Choroid plexus epithelial cell (primary cell): ENCODE measurements around the gene TREM1.
"Not testable (repeated sequence)": the region's sequence is repeated elsewhere in the genome, so short reads cannot be mapped to it uniquely, and the experiment has no call there.

Experiments used
- DNase-seq: peaks from one replicate; pipeline ENCODE4 v3.0.0-alpha.2; 2010; ENCODE audit warnings: low read depth
- H3K4me3 ChIP-seq: 2 replicates; pipeline ENCODE4 v1.5.1; 2011; ENCODE audit warnings: low read depth, mild to moderate bottlenecking, control low read depth, low read length, moderate library complexity
- TF ChIP-seq, protein P1 (sequence below): conservative IDR thresholded peaks from 2 replicates; pipeline ENCODE4 v1.5.1; 2011; ENCODE audit warnings: low read depth, mild to moderate bottlenecking, control low read depth, inconsistent platforms, low read length, moderate library complexity

TREM1 gene

DNA sequence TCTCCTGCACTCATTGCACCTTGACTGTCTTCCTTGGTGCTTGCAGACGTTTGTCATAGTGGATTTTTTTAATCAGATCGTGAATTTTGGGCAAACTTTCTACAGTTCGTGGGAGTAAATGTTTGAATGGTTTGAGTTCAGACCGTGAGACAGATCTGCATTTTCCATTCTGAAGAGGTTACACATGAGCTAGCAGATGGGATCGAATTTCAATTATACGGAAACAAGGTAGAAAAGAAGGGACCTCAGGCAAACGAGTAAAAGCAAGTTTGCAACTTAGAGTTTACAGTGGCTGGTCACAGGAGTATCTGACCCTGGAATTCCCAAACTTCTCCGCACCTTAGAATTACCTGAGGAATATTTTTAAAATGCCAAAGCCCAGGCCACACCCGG is 31.8 kb upstream of the TREM1 start:
- DNase-seq, result no peak
- no peak overlapping the region for H3K4me3 ChIP-seq
- TF ChIP-seq, protein P1, sequence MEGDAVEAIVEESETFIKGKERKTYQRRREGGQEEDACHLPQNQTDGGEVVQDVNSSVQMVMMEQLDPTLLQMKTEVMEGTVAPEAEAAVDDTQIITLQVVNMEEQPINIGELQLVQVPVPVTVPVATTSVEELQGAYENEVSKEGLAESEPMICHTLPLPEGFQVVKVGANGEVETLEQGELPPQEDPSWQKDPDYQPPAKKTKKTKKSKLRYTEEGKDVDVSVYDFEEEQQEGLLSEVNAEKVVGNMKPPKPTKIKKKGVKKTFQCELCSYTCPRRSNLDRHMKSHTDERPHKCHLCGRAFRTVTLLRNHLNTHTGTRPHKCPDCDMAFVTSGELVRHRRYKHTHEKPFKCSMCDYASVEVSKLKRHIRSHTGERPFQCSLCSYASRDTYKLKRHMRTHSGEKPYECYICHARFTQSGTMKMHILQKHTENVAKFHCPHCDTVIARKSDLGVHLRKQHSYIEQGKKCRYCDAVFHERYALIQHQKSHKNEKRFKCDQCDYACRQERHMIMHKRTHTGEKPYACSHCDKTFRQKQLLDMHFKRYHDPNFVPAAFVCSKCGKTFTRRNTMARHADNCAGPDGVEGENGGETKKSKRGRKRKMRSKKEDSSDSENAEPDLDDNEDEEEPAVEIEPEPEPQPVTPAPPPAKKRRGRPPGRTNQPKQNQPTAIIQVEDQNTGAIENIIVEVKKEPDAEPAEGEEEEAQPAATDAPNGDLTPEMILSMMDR, result no peak

DNA sequence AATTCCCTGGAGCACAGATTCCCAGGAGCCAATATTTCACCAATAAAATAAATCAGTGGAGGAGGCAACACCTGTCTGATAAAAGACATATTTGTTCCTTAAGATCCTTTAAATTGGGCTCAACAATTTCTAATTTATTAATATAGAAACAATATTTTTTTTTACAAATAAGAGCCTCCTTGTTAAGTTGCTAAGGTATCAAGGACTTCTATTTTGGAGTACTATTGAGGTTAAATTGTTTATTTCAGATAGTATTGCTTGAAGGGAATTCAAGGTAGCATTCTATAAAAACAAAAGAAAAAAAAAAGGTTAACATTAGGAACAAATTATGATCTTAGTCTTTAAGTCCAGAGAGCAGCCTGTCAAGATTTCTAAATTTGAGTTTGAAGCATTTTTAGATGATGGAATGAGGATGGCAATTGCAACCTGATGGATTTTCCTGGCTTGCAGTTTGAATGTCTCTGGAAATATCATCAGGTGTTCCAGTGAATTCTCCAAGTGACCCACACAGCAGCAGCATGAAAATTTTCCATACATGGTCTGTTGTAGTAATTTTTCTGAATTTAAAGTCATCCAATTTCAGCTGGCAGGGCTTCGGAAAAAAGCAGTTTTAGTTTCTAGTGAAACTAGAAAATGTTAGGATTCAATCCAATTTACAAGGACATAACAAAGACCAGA is 29.6 kb upstream of the TREM1 start:
- TF ChIP-seq, protein P1, result no peak
- no peak overlapping the region for H3K4me3 ChIP-seq
- DNase-seq, result no peak

DNA sequence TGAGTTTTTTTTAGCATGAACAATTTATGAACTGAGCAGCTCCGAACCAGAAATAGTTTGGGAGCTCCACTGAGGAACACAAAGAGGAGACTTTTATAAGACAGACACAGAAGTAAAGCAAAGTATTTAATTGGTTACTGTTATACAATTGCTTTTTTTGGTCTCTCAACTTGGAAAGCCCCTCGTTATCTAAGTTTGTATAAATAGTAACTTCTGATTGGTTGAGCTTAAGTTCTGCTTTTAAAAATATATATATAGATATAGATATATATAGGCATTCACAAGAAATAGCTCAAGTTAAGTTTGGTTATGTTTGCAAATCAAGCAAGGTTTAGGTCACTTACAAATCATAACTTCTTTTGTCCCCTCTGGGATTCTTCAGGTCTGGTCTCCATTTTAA is 28.7 kb upstream of the TREM1 start:
- TF ChIP-seq, protein P1, result no peak
- H3K4me3 ChIP-seq, result no peak overlapping the region
- no peak for DNase-seq

DNA sequence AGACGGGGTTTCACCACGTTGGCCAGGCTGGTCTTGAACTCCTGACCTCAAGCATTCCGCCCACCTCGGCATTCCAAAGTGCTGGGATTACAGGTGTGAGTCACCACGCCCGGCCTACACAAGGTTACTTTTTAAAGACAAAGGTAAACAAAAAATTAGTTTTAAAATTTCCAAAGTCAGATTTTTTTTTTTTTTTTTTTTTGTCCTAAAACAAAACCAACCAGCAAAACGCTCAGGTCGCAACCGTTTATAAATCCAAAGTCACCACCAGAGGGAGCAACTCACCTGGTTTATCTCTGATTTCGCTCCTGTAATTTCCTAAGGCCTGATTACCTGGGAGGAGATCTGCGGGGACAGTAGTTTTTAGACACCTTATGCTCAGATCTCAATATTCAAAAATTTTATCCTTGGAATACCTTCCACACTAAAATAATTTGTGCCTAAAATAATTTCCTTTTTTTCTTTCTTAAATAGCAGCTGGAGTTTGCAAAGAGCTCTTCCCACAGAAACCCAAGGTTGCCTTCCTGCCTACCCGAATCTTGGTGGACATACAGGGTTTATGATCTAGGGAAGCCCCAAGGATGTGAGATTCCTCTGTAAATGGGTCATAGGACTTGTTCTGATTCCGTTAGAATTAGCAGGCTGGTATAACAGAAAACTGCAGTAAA is 19.8 kb upstream of the TREM1 start:
- peak; percentile 74 for DNase-seq
- no peak overlapping the region for H3K4me3 ChIP-seq
- TF ChIP-seq, protein P1, result peak; percentile 68

DNA sequence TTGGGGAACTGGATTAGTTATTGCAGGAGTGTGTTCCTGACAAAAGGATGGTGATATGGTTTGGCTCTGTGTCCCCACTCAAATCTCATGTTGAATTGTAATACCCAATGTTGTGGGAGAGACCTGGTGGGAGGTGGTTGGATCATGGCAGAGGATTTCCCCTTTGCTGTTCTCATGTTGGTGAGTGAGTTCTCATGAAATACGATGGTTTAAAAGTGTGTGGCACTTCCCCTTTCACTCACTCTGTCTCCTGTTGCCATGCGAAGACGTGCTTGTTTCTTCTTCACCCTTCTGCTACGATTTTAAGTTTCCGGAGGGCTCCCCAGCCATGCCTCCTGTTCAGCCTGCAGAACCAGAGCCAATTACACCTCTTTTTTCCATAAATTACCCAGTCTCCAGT is 16.2 kb upstream of the TREM1 start:
- H3K4me3 ChIP-seq, result no peak overlapping the region
- TF ChIP-seq, protein P1, result no peak
- no peak for DNase-seq

DNA sequence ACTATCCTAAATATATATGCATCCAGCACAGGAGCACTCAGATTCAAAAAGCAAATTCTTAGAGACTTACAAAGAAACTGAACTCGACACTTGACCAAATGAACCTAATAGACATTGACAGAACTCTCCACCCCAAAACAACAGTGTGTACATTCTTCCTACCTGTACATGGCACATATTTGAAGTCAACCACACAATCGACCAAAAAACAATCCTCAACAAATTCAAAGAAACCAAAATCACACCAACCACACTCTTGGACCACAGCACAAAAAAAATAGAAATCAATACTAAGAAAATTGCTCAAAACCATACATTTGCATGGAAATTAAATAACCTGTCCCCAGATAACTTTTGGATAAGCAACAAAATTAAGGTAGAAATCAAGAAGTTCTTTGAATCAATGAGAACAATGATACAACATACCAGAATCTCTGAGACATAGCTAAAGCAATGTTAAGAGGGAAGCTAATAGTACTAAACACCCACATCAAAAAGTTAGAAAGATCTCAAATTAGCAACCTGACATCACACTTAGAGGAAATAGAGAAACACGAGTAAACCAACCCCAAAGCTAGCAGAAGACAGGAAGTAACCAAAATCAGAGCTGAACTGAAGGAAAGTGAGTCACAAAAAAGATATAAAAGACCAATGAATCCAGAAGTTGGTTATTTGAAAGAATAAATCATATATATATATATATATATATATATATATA is 12.5 kb upstream of the TREM1 start:
- no peak for DNase-seq
- TF ChIP-seq, protein P1, result no peak
- H3K4me3 ChIP-seq, result no peak overlapping the region

DNA sequence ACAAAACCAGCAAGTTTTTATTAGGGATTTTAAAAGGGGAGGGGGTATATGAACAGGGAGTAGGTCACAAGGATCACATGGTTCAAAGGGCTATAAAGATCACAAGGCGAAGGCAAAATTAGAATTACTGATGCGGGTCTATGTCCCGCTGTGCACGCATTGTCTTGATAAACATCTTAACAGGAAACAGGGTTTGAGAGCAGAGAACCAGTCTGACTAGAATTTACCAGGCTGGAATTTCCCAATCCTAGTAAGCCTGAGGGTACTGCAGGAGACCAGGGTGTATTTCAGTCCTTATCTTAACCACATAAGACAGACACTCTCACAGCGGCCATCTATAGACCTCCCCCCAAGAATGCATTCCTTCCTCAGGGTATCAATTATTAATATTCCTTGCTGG is 10.8 kb upstream of the TREM1 start:
- H3K4me3 ChIP-seq, DNase-seq: not testable (repeated sequence)
